NT2/D1 (cell line): ENCODE results near the gene HIGD2B.

Source experiments
- SUZ12 ChIP-seq: IDR thresholded peaks from 2 replicates; pipeline ENCODE4 v1.6.1; 2011; ENCODE audit not compliant: insufficient read length, insufficient read depth; ENCODE audit errors: extremely low read depth
- YY1 ChIP-seq: IDR thresholded peaks from 2 replicates; pipeline ENCODE4 v1.6.1; 2011; ENCODE audit not compliant: insufficient read length, insufficient read depth
- ZNF274 ChIP-seq: IDR thresholded peaks from 2 replicates; pipeline ENCODE4 v1.6.1; 2011; ENCODE audit warnings: mild to moderate bottlenecking, low read depth, low read length

GRCh38 chr15:72685301-72685924, 569 bp downstream of the HIGD2B start:
- TF ChIP-seq ZNF274: no peak
- TF ChIP-seq YY1: no peak
- TF ChIP-seq SUZ12: no peak
